Embryonic facial prominence (tissue), 1 donor: Measurements from ENCODE around the gene EEPD1.

Experiments used
- DNase-seq: peaks from one replicate; pipeline ENCODE4 v3.0.0-alpha.2; 2016; ENCODE audit errors: extremely low spot score

Gene EEPD1

DNA sequence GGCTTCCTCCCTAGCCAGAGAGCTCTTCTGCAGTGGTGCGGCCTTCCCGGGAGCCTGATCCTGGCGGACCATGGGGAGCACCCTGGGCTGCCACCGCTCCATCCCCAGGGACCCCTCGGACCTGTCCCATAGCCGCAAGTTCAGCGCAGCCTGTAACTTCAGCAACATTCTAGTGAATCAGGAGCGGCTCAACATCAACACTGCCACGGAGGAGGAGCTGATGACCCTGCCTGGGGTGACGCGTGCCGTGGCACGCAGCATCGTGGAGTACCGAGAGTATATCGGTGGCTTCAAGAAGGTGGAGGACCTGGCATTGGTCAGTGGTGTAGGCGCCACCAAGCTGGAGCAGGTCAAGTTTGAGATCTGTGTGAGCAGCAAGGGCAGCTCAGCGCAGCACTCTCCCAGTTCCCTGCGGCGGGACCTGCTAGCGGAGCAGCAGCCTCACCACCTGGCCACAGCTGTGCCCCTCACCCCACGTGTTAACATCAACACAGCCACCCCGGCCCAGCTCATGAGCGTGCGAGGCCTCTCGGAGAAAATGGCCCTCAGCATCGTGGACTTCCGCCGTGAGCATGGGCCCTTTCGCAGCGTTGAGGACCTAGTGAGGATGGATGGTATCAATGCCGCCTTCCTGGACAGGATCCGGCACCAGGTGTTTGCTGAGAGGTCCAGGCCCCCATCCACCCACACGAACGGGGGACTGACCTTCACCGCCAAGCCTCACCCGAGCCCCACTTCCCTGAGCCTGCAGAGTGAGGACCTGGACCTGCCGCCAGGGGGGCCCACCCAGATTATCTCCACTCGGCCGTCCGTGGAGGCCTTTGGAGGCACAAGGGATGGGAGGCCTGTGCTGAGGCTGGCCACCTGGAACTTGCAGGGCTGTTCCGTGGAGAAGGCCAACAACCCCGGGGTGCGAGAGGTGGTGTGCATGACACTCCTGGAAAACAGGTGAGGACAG, 1.5 kb downstream of the EEPD1 start:
- DNase-seq, result no peak

DNA sequence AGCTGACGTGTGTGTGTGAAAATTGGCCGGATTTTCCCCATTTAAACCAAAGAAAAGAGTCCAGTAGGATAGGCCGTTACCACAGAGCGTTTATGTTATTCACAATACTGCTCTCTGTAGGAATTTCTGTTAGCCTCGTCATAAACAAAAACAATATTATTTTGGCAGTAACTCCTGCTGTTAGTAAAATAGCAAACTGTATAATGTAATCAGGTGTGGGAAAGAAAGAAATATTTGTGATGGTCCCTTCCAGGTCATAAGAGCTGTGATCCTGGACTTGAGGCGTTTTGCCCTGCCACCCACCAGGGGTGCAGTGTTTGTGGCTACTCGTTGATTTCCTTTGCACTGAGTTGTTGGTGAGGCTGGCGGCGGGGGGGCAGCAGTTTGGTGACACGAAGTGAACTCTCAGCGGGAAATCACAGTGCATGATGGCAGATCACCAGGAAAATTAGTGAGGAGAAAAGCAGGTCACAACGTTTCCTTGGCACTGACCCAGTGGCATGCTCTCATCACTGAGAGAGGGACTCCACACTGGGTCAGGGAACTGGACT, 2.8 kb downstream of the EEPD1 start:
- no peak for DNase-seq

DNA sequence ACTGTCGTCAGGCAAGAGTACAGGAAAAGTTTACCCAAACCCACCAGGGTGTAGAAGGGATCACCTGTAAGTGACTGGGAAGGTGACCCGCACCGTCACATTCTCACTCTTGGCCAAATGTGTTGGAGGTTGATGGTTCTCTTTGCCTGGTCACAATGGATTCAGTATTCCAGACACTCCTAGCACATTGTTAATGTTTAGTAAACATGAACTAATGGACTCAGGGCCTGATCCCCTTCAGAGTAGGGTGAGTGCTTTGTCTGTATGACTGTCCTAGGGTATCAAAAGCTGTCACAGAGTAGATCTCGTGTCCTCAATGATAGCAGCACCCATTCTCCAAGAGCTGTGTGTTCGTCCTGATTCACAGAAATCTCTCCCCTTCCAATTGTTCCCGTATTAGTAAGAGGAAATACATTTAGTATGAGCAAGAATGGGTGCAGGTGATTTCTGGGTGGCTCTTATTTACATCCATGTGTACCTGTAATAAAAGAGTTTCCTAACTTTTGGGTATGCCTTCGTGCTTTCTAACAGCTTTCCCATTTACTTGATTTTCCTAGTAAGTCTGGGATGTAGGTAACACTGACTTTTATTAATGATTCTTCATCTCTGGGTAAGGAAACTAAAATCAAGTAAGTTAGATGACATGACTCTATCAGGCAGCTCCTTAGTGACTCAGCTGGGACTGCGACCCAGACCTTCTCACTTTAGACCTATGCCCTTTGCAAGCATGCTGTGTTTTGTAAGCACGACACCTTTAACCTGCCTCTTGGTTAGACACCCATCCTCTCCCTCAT, 4.7 kb downstream of the EEPD1 start:
- no peak for DNase-seq

DNA sequence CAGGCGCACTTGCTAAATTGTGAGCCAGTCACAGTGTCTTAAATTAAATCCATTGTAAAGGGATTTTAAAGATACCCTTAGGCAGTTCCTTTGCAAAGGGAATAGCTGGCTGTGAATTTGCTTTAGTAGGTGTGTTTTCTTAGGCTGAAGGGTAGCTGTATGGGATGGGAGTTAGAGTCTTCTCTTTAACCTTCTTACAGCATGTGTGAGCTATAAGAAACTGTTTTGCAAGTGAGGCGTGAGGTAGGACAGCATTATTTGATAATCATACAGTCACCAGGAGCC, 5.2 kb downstream of the EEPD1 start:
- no peak for DNase-seq

DNA sequence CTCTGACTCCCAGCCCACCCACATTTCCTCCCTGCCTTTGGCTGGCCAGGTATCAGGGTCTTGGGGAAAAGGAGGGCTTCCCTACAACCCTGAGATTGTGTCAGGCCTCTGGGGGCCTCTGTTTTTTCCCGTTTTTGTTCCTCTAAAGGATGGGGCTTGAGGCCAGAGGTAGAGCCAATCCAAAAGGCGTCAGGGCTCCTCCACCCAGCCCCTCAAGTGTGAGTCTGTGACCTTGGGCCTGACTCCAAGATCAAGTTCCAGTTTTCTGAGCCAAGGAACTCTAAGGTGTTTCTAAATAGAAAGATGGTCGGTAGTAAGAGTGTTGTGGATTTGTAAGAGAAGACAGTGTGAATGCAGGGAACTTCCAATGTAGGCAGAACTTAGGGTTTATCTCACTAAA, 6.6 kb downstream of the EEPD1 start:
- DNase-seq, result no peak

DNA sequence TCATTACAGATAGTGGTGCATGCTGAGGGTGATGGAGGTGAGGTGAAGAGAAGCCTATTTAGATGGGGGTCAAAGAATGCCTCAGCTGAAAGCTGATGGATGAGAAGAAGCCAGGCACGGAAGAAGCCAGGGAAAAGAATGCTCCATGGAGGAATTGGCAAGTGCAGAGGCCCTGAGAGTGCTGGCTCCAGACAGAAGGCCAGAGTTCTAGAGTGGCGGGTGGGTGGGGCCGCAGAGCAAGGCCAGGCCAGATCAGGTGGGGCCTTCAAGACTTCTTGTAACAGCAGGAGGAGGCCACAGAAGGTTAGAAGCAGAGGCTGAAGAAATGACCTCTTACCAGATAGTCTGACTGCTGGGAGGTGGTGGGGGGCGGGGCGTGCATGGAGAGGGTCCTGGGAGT, 7.3 kb downstream of the EEPD1 start:
- no peak for DNase-seq

DNA sequence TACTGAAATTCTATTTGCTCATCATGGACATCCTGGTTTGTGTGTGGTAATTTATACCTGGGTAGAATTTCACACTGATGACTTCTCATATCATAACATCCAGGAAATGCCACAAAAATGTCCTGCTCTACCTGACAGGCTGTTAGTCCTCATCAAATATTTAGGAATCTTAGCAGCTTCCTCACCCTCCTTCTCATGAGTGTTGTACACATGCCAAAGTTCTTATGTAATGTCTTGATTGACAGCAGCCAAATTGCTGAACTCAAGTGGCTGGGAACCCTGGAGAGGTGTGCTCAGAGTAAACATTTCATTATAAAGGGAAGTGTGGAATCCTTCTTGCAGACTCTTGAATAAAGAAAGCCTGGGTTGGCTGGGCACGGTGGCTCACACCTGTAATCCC, 8.9 kb downstream of the EEPD1 start:
- DNase-seq, result no peak

DNA sequence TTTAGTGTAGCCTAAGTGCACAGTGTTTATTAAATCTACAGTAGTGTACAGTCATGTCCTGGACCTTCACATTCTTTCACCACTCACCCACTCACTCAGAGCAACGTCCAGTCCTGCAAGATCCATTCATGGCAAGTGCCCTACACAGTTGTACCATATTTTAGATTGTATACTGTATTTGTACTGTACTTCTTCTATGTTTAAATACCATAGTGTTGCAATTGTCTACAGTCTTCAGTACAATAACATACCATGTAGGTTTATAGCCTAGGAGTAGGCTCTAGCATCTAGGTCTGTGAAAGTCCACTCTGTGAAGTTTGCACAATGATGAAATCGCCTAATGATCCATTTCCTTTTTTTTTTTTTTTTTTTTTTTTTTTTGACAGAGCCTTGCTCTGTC, 12.0 kb downstream of the EEPD1 start:
- no peak for DNase-seq

DNA sequence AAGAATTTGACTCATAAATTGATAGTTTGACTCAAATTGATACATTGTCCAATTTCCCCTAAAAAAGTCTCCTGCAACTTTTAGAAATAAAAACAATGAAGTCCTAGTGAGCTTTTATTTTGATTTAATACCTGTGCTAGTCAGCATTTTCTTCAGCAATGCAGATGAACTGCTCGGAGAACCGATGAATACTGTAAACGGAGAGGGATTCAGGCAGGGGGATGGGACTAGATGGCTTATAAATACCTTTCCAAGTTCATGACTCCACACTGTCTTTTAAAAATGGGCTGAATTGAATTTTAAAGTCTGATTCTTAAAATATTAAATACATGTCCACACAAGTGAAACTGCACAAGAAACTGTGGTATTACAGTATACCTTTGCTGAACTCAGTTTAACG, 12.7 kb downstream of the EEPD1 start:
- DNase-seq, result no peak

DNA sequence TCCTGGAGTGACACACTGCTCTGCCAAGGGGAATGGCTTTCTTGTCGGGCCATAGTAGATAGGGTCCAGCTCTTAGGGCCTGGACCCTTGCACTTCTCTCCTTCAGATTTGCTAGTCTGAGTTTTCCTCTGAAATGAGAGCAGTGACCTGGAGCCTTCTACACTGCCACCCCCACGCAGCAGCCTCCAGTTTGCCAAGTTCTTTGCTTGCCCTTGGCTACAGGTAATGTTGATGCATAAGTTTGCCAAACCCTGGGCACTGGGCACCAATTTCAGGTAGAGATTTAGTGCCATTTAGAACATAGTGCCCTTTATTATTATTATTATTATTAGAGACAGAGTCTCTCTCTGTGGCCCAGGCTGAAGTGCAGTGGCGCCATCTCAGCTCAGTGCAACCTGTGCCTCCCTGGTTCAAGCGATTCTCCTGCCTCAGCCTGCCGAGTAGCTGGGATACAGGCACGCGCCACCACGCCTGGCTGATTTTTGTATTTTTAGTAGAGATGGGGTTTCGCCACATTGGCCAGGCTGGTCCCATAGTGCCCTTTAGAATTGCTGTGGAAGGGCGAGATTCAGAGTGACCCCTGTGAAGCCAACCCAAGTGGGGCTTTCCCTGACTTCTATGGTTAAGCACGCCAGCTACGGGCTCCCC, 14.5 kb downstream of the EEPD1 start:
- DNase-seq, result no peak

DNA sequence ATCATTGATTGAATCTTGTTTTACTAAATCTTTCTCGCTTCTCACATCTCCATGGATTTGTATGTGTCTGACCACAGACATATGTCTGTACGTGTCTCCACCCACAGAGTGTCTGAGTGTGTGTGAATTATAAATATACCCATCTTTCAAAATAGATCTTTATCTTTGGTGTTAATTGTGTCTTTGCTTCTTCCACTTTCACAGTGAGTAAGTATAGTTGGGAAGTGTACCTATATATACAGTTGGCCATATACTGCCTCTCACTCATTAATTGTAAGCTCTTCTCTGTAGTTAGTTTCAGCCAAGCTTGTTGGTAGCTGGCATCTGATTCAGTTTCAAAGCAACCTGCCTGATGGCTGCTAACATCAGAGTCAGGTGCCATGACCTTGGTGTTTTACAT, 18.4 kb downstream of the EEPD1 start:
- DNase-seq, result no peak

DNA sequence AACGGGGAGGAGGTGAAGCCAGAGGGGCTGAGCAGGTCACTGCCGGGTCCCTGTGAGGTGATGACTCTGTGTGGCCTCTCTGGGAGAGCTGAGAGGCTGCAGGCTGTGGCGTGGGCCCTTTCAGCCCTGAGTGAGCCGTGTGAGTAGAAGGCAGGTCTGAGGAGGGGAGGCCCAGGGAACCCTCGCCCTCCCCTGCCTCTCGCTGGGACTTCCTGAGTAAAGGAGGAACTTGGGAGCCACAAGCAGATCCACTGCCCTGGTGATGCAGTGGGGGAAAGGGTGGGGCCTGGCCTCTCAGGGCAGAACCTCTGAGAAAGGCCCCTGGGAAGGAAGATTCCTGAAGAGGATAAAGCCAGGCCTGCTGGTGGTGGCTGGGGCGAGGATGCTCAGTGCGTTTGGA, 22.8 kb downstream of the EEPD1 start:
- no peak for DNase-seq

DNA sequence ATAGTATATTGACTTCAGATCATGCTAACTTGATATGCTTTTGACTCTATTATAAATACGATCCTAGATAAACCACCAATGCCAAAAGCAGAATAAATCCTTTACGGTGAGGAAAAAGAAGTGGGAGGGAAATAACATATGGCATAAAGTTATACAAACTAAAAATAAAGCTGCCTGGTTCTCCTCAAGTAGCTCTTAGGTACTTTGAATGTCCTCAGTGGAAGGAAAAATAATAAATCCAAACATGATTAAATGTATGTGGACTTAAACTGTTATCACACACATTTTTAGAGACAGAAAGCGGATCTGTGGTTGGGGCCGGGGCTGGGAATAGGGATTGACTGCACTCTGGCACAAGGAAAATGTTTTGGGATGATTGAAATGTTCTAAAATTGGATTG, 23.6 kb downstream of the EEPD1 start:
- no peak for DNase-seq

DNA sequence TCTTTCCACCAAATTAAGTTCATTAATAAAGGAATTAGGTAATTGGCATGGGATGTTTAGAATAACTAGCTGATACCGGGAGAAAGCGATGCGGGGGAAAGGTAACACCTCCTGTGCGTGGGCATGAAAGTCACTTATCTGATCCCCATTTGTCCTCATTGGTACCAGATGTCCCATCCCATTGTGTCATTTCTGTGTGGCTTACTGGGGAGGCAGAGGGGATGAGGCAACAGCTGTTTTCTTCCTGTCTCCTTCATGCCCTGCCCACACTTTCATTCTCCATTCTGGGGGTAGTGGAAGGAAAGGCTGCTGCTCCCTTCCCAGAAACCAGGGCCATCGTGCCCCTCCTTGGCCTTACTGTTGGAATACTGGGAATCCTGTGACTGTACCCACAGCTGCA, 27.1 kb downstream of the EEPD1 start:
- DNase-seq, result no peak

DNA sequence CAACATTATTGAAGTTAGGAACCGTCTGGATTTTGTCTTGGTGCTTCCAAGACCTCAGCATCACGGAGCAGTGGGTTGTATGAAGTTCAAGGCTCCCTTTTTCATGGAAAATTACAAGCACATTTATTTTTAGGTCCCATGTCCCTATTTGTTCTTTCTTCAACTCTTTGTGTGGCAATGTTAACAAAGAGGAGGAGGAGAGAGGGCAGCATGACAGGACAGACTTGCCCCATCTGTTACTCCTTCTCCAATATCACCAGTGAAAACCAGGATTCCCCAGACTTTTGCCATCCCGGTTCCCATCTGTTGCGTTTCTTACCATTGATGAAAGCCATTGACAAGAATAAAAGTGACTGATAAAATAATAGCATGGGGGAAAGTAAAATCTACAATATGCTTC, 28.6 kb downstream of the EEPD1 start:
- DNase-seq, result no peak

DNA sequence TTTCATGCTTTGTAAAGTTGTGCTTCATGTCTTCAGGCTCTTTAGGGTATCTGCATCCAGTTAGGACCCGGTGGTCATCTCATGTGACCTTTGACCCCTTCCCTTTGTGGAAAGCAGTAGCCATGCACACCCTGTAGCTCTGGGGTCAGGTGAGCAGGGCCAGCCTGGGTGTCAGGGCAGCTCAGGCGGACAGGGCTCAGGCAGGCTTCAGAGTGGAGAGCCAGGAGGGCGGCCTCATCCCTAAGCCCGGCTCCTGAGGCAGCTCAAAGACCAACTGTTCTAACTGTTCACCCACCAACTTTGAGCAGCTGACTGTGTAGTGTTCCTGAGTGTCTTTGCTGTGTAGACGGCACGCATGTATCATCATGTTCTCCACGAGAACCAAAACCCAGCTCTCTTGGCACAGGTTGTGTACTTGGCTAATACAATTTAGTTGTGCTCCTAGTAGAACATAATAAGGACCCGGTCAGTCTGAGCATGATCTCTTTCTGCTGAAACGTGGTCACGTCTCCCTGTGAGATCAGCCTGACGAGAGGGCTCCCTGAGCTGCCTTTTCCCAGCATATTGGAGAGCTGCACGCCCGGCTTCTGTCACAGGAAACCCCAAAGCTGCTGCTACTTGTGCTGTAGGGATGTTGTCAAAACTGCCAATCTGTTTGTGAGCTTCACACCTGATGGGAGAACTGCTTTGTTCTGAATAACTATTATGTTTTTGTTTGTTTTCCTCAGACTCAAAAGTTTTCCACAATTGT, 30.0 kb downstream of the EEPD1 start:
- no peak for DNase-seq

DNA sequence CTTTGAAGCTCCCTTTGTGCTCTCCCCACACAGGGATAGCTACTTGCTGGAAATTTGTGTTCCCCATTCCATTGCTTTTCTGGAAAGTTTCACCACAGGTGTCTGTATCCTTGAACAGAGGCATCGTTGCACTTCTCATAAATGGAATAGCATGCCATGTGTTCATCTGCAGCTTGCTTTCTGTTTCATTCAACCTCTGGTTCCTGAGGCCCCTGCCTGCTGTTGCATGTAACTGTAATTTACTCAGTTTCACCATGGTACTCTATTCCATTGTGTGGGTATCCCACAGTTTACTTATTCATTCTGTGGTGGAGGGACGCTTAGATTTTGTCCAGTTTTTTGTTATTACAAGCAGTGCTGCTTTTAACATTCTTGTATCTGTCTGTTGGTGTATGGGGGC, 32.0 kb downstream of the EEPD1 start:
- no peak for DNase-seq

DNA sequence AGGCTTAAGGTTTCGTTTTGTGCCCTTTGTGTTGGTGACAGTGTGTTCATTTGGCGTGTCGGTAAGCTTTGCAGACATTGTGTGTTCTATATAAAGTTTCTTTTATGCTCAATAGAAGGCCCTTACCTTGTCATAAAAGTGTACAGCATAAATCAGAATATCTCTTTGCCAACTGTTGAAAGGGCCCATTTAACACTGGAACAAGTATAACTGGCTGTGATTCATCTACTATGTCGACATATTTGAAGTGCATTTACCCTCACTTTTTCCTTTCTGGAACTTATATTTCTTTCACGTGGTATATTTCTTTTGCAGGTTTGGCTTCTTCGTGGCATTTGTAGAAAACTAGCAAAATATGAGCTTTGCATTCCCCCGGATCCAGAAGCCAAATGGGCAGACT, 32.7 kb downstream of the EEPD1 start:
- DNase-seq, result no peak

DNA sequence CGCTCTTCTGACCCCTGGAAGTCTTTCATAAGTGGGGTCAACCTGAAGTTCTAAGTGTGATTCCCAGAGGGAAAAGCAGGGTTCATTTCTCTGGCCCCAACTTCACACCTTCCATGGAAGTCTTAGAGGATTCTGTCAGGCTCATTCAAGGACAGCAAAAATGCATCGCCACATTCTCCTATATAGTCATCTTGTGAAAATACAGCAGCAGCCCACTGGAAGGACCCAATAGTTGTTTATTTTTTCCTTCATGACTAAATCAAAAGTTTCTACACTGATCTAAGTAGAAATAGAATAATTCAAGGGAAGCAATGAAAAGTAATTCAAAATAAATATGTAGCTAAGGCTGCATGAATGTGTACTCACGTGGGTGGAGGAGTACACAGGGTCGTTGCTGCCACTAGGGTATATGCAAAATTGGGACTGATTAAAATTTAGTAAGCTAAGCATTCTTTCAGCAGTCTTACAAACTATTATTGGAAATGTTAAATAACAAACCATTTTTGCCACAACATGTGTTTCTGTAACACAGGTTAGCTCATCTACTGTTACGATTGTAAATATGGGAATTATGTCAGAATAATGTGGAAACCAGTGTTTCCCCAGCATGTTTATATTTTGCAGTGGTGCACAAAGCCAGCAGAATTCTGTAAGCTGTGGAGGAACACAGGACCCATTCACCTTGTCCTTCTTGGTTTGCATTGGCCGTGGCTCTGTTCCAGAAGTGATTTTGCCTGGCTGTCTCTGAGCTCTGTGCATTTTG, 33.5 kb downstream of the EEPD1 start:
- DNase-seq, result no peak

DNA sequence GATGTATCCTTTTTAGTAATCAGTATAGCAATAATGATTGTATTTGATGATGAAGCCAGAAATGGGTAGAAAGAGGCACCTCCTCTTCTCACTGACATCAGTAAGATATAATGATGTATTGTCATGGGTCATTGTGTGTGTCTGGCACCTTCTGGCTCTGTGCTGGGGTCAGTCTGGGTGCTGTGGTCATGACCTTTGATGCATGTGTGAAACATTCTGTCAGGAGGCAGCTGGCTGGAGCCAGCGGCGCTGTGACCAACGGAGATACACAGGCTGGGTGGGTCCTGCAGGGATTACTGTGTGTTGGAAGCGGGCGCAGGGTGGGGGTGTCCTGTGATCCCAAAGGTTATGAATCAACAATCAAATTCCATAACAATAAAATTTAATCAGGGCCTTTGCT, 35.2 kb downstream of the EEPD1 start:
- DNase-seq, result no peak

DNA sequence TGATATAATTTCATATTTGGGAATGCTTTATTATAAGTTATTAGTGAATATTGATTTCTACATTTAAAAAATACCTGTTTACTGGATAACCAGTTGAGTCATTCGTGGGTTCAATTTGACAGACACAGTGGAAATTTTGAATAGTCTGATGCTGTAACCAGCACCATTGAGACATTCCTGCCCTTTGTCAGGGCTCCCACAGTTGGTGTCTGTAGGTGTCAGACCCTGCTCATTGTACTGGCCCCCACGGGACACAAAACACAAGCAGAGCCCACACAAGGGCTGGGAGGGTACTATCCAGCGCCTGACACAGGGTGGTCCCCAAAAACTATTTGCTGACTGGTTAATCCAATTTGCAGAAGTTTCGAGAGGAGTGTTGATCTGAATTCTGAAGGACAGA, 35.9 kb downstream of the EEPD1 start:
- no peak for DNase-seq
